ENCODE data around the gene MICAL2. TPM values are rescaled to one million over a fixed set of nuclear protein-coding genes. Genes with fewer than 3 reads are reported as not detected.

The MICAL2 gene
- total RNA-seq, 4 donors from 2014 or later = 195 to 499 (median 259) TPM

- Histone ChIP-seq H3K9me3 (no peaks in the 10 kb centered on the region), H3K36me3 (no peaks in the 10 kb centered on the region), H3K4me3 (no peak overlapping the region), H3K27ac (replicated peaks in 1 of 4) (peak overlapping the region; percentile 84 to 89 (median 86)), H3K27me3 (no peaks in the 10 kb centered on the region), H3K4me1 (peaks cover 45 to 98% (median 90%) of the 10 kb centered on the region in 4 donors)
- 73% methylated on average over 4 of the region's 4 CpGs for WGBS
- DNase-seq (ENCODE audit: extremely low spot score) = no peak
- TF ChIP-seq CTCF (IDR thresholded peaks at IDR 0.05) (no peak), POLR2AphosphoS5 (IDR thresholded peaks at IDR 0.05) (no peak), POLR2A (IDR thresholded peaks at IDR 0.05; ENCODE audit: low read depth) (no peak), EP300 (IDR thresholded peaks at IDR 0.05) (no peak)
- intact Hi-C loops (cut with DNase I) = no loop called here
Observed at GRCh38 chr11:12134236-12134585, 23.8 kb downstream of the MICAL2 start.

- Histone ChIP-seq H3K9me3 (no peaks in the 10 kb centered on the region), H3K36me3 (no peaks in the 10 kb centered on the region), H3K27me3 (no peaks in the 10 kb centered on the region), H3K4me3 (no peak overlapping the region), H3K4me1 (peaks cover 55 to 98% (median 91%) of the 10 kb centered on the region in 4 donors), H3K27ac (replicated peaks in 1 of 4) (peak overlapping the region; percentile 84 to 89 (median 86))
- WGBS = 100% methylated on average over 1 of the region's 1 CpG
- intact Hi-C loops (cut with DNase I) = no loop called here
- TF ChIP-seq EP300 (IDR thresholded peaks at IDR 0.05) (no peak), CTCF (IDR thresholded peaks at IDR 0.05) (no peak), POLR2A (IDR thresholded peaks at IDR 0.05; ENCODE audit: low read depth) (no peak), POLR2AphosphoS5 (IDR thresholded peaks at IDR 0.05) (no peak)
- DNase-seq (ENCODE audit: extremely low spot score) = no peak
Observed at GRCh38 chr11:12135185-12135584, 24.8 kb downstream of the MICAL2 start.

- H3K4me1 ChIP-seq = peaks cover 63 to 100% (median 88%) of the 10 kb centered on the region in 4 donors
- no peak for TF ChIP-seq EP300 (IDR thresholded peaks at IDR 0.05)
- TF ChIP-seq POLR2AphosphoS5 (IDR thresholded peaks at IDR 0.05) = peak in 1 of 2 donors; percentile 33
- H3K27ac ChIP-seq (replicated peaks in 1 of 4) = peak overlapping the region; percentile 84 to 89 (median 86)
- DNase-seq (ENCODE audit: extremely low spot score) = no peak
- H3K4me3 ChIP-seq = no peak overlapping the region
- no peaks in the 10 kb centered on the region for H3K27me3 ChIP-seq
- no peaks in the 10 kb centered on the region for H3K36me3 ChIP-seq
- 64% methylated on average over 5 of the region's 12 CpGs for WGBS
- intact Hi-C loops (cut with DNase I) = no loop called here
- H3K9me3 ChIP-seq = no peaks in the 10 kb centered on the region
Observed at GRCh38 chr11:12137005-12137690, 26.8 kb downstream of the MICAL2 start.

- whole genome bisulfite sequencing = 59% methylated on average over 13 of the region's 13 CpGs
- DNase-seq (ENCODE audit: extremely low spot score) = no peak
- Histone ChIP-seq H3K4me3 (no peak overlapping the region), H3K36me3 (no peaks in the 10 kb centered on the region), H3K9me3 (no peaks in the 10 kb centered on the region), H3K27me3 (no peaks in the 10 kb centered on the region), H3K27ac (replicated peaks in 1 of 4) (peak overlapping the region; percentile 84 to 89 (median 86)), H3K4me1 (peaks cover 66 to 100% (median 87%) of the 10 kb centered on the region in 4 donors)
- TF ChIP-seq POLR2A (IDR thresholded peaks at IDR 0.05; ENCODE audit: low read depth) (no peak), EP300 (IDR thresholded peaks at IDR 0.05) (peak; percentile 56), CTCF (IDR thresholded peaks at IDR 0.05) (no peak), POLR2AphosphoS5 (IDR thresholded peaks at IDR 0.05) (peak; percentile 52 to 55)
- intact Hi-C loops (cut with DNase I) = no loop called here
Observed at GRCh38 chr11:12137938-12138731, 27.7 kb downstream of the MICAL2 start.

- H3K27me3 ChIP-seq = no peaks in the 10 kb centered on the region
- peaks cover 78 to 100% (median 92%) of the 10 kb centered on the region in 4 donors for H3K4me1 ChIP-seq
- 51% methylated on average over 12 of the region's 12 CpGs for WGBS
- no peak overlapping the region for H3K4me3 ChIP-seq
- H3K27ac ChIP-seq (replicated peaks in 1 of 4) = peak overlapping the region; percentile 84 to 89 (median 86)
- intact Hi-C loops (cut with DNase I) = no loop called here
- DNase-seq (ENCODE audit: extremely low spot score) = no peak
- no peaks in the 10 kb centered on the region for H3K36me3 ChIP-seq
- no peaks in the 10 kb centered on the region for H3K9me3 ChIP-seq
- TF ChIP-seq POLR2AphosphoS5 (IDR thresholded peaks at IDR 0.05) = peak; percentile 47 to 61
- peak; percentile 65 for TF ChIP-seq EP300 (IDR thresholded peaks at IDR 0.05)
- no peak for TF ChIP-seq POLR2A (IDR thresholded peaks at IDR 0.05; ENCODE audit: low read depth)
- TF ChIP-seq CTCF (IDR thresholded peaks at IDR 0.05) = no peak
Observed at GRCh38 chr11:12139144-12139881, 28.9 kb downstream of the MICAL2 start.

All from esophagus muscularis mucosa (tissue), 4 donors.